ENCODE measurements around the gene RMND5B. TPM values are rescaled to one million over a fixed set of nuclear protein-coding genes. Genes with fewer than 3 reads are reported as not detected.

Gene RMND5B
- total and polyA plus RNA-seq, 10 of the 15 experiments (the other 5 are each of a cell fraction or from before 2014, with no cell fraction given) = 1.6 to 50.7 (median 30.9) TPM

GRCh38 chr5:178121391-178122276, 9.2 kb upstream of the RMND5B start:
- RAD21 ChIA-PET (ENCODE audit: unreplicated experiment) = interaction anchor here (1.2 kb wide), 4 partner anchors 24 to 46 kb away, joined by 3 to 7 read pairs (median 4); no protein-coding TSS in a partner anchor
- peaks cover 3 to 19% of the 10 kb centered on the region in 2 experiments; a peak in 3 of 4 replicates for H3K36me3 ChIP-seq (ENCODE audit: control insufficient read depth in 2 of 2, insufficient read depth in 2 of 2, low read length in 1 of 2)
- intact Hi-C loops (cut with micrococcal nuclease; ENCODE audit: unreplicated experiment) = no loop called here
- no peak for TF ChIP-seq SMC3 (IDR thresholded peaks at IDR 0.05; ENCODE audit: borderline replicate concordance, low read length)
- TF ChIP-seq ATF7 (IDR thresholded peaks at IDR 0.05; ENCODE audit: low read depth) = no peak
- no peak for TF ChIP-seq ZBTB4 (CRISPR knock-in tag; IDR thresholded peaks at IDR 0.05)
- no peak for TF ChIP-seq NFYB (IDR thresholded peaks at IDR 0.05; ENCODE audit: insufficient read depth, low read depth, low read length)
- no peak for TF ChIP-seq CHD4 (IDR thresholded peaks at IDR 0.05)
- TF ChIP-seq CBFB (IDR thresholded peaks at IDR 0.05; ENCODE audit: low read depth) = no peak
- TF ChIP-seq ATF3 (IDR thresholded peaks at IDR 0.05; ENCODE audit: borderline replicate concordance, extremely low read depth, low read depth, low read length) = no peak
- TF ChIP-seq BMI1 (IDR thresholded peaks at IDR 0.05; ENCODE audit: borderline replicate concordance) = no peak
- no peak for TF ChIP-seq EP300 (IDR thresholded peaks at IDR 0.05; ENCODE audit: borderline replicate concordance in 1 of 2, control insufficient read depth in 1 of 2, low read depth in 2 of 2, low read length in 2 of 2)
- no peak for TF ChIP-seq HDGF (IDR thresholded peaks at IDR 0.05)
- no peak for TF ChIP-seq MAX (IDR thresholded peaks at IDR 0.05; ENCODE audit: low read depth, low read length)
- no peak for TF ChIP-seq BHLHE40 (IDR thresholded peaks at IDR 0.05; ENCODE audit: borderline replicate concordance in 1 of 2, low read depth in 2 of 2, low read length in 1 of 2)

More at GRCh38 chr5:178121391-178122276, 9.2 kb upstream of the RMND5B start:
- Histone ChIP-seq H4K20me1 (ENCODE audit: control insufficient read depth, insufficient read depth) (no peaks in the 10 kb centered on the region), H3K27me3 (replicated peaks in 1 of 2; ENCODE audit: control insufficient read depth in 2 of 2, insufficient read depth in 2 of 2, low read length in 1 of 2) (no peaks in the 10 kb centered on the region), H2AFZ (ENCODE audit: control insufficient read depth, low read depth, low read length) (no peak overlapping the region), H3K4me2 (ENCODE audit: control insufficient read depth, insufficient read depth) (peak overlapping the region; percentile 45), H3K27ac (ENCODE audit: control insufficient read depth, insufficient read depth) (peak overlapping the region; percentile 47), H3K9me3 (replicated peaks; ENCODE audit: control insufficient read depth, insufficient read depth, low read length) (no peaks in the 10 kb centered on the region), H3K79me2 (ENCODE audit: control insufficient read depth, insufficient read depth, low read length) (peaks cover 25% of the 10 kb centered on the region), H3K4me3 (peak overlapping the region; percentile 47; the same call in 1 of the 2 replicates), H3K4me1 (ENCODE audit: control insufficient read depth, insufficient read depth, low read length) (peaks cover 32% of the 10 kb centered on the region), H3K9ac (ENCODE audit: control insufficient read depth, insufficient read depth, low read length) (no peak overlapping the region)
- SMC1A ChIA-PET (ENCODE audit: uncharacterized antibody, unreplicated experiment) = interaction anchor here (0.9 to 2.9 kb wide), 5 partner anchors 10 to 47 kb away, joined by 3 to 14 read pairs (median 5); no protein-coding TSS in a partner anchor
- no TSS peak for BruUV-seq (replicated peaks)
- no peak for ATAC-seq
- WGBS (ENCODE audit: insufficient coverage, insufficient replicate concordance, low lambda C conversion rate, missing lambda C conversion rate) = 86% methylated on average over 38 of the region's 38 CpGs
- no peak for DNase-seq (ENCODE audit: low read depth, low spot score)
- POLR2A ChIA-PET = interaction anchor here (0.6 to 1.0 kb wide), 2 partner anchors 10 to 30 kb away, joined by 3 to 6 read pairs; no protein-coding TSS in a partner anchor
- FAIRE-seq = no peak
- CTCF ChIA-PET = interaction anchor here (0.9 to 3.1 kb wide), 17 partner anchors 8 to 83 kb away, joined by 3 to 21 read pairs (median 8); partner anchors contain the start of genes HNRNPAB, NHP2 and RMND5B
- in situ Hi-C loops (cut with MboI) = loop anchor here (10.0 kb wide), 1 partner anchor 1693 kb away; no protein-coding TSS in a partner anchor

All from GM12878 (cell line).